GM12878 (cell line): Measurements from ENCODE around the gene SCCPDH.

Source experiments
- BCL11A ChIP-seq: IDR thresholded peaks from 2 replicates; pipeline ENCODE4 v1.6.1; 2011; ENCODE audit warnings: low read depth, low read length
- BRCA1 ChIP-seq: IDR thresholded peaks from 2 replicates; pipeline ENCODE4 v1.6.1; 2011; ENCODE audit warnings: low read depth, low read length, improper control_type of control experiment
- MEF2A ChIP-seq: IDR thresholded peaks from 2 replicates; pipeline ENCODE4 v1.6.1; 2011; ENCODE audit warnings: low read depth, mild to moderate bottlenecking, low read length, moderate library complexity; ENCODE audit not compliant: insufficient read depth
- PBX3 ChIP-seq: IDR thresholded peaks from 2 replicates; pipeline ENCODE4 v1.6.1; 2011; ENCODE audit warnings: mild to moderate bottlenecking, low read depth, low read length, moderate library complexity; ENCODE audit not compliant: insufficient replicate concordance
- POLR2AphosphoS5 ChIP-seq: IDR thresholded peaks from 2 replicates; pipeline ENCODE4 v1.6.1; 2011; ENCODE audit warnings: mild to moderate bottlenecking, low read length, inconsistent platforms
- REST ChIP-seq: IDR thresholded peaks from 2 replicates; pipeline ENCODE4 v1.6.1; 2012; ENCODE audit warnings: mild to moderate bottlenecking, low read depth, low read length
- USF1 ChIP-seq: IDR thresholded peaks from 2 replicates; pipeline ENCODE4 v1.6.1; 2011; ENCODE audit warnings: borderline replicate concordance, low read depth, mild to moderate bottlenecking, moderate library complexity, mixed read lengths, low read length; ENCODE audit not compliant: insufficient read depth; ENCODE audit errors: extremely low read length
- USF2 ChIP-seq: IDR thresholded peaks from 2 replicates; pipeline ENCODE4 v1.6.1; 2011; ENCODE audit warnings: low read depth, low read length, improper control_type of control experiment, borderline replicate concordance
- ZBTB33 ChIP-seq: fragments of 450-650 bp; IDR thresholded peaks from 2 replicates; pipeline ENCODE4 v1.6.1; 2017; ENCODE audit warnings: mild to moderate bottlenecking

GRCh38 chr1:246681900-246682895 lies 42.0 kb upstream of the SCCPDH start:
- TF ChIP-seq PBX3: no peak
- no peak for TF ChIP-seq USF2
- TF ChIP-seq BCL11A: no peak
- no peak for TF ChIP-seq MEF2A
- no peak for TF ChIP-seq POLR2AphosphoS5
- no peak for TF ChIP-seq ZBTB33
- no peak for TF ChIP-seq REST
- no peak for TF ChIP-seq BRCA1
- no peak for TF ChIP-seq USF1
